H1 (cell line): Measurements from ENCODE around the gene NFIA.

Source experiments
- BACH1 ChIP-seq: IDR thresholded peaks from 2 replicates; pipeline ENCODE4 v1.6.1; 2012; ENCODE audit warnings: low read length, improper control_type of control experiment
- BRCA1 ChIP-seq: IDR thresholded peaks from 2 replicates; pipeline ENCODE4 v1.6.1; 2012; ENCODE audit warnings: low read depth, low read length, improper control_type of control experiment
- FOSL1 ChIP-seq: IDR thresholded peaks from 2 replicates; pipeline ENCODE4 v1.6.1; 2011; ENCODE audit warnings: mild to moderate bottlenecking, low read depth, low read length, moderate library complexity; ENCODE audit not compliant: insufficient read depth
- HDAC2 ChIP-seq, 2 experiments: fragments of 300-600 bp in 1 of 2; sonication (generic) in 1 of 2; IDR thresholded peaks; 2 replicates each; pipeline ENCODE4 v1.6.1; 2011 to 2012; ENCODE audit warnings: low read depth in 2 of 2, low read length in 2 of 2, mild to moderate bottlenecking in 2 of 2, moderate library complexity in 2 of 2, borderline replicate concordance in 1 of 2, inconsistent platforms in 1 of 2
- KDM1A ChIP-seq: fragments of 200-600, 300-600 bp; sonication (generic); IDR thresholded peaks from 2 replicates; pipeline ENCODE4 v1.7.1; 2016; ENCODE audit warnings: mild to moderate bottlenecking, low read length, borderline replicate concordance
- POLR2A ChIP-seq, 2 experiments: IDR thresholded peaks; 1 replicate in 1 of 2; 2 replicates in 1 of 2; pipeline ENCODE4 v1.6.1; 2011; ENCODE audit warnings: low read depth in 2 of 2, low read length in 2 of 2, mild to moderate bottlenecking in 2 of 2; ENCODE audit errors: control extremely low read depth in 1 of 2
- SIN3A ChIP-seq, 2 experiments: IDR thresholded peaks in 1 of 2; conservative IDR thresholded peaks in 1 of 2; 2 replicates each; pipeline ENCODE4 v1.6.1; 2011 to 2012; ENCODE audit warnings: low read length in 2 of 2, improper control_type of control experiment in 1 of 2, low read depth in 1 of 2, mild to moderate bottlenecking in 1 of 2
- SUZ12 ChIP-seq: fragments of 200-600 bp; sonication (generic); IDR thresholded peaks from 2 replicates; pipeline ENCODE4 v1.6.1; 2012; ENCODE audit warnings: mild to moderate bottlenecking, inconsistent platforms, low read length, moderate library complexity, mixed read lengths
- YY1 ChIP-seq: IDR thresholded peaks from 2 replicates; pipeline ENCODE4 v1.6.1; 2011; ENCODE audit warnings: low read depth, mild to moderate bottlenecking, low read length
- TF ChIP-seq, protein P1 (sequence below), 3 experiments: IDR thresholded peaks; 1 replicate in 2 of 3; 2 replicates in 1 of 3; pipeline versions ENCODE4 v1.5.1 to v1.6.1; 2011; ENCODE audit warnings: low read length in 3 of 3, mild to moderate bottlenecking in 3 of 3, inconsistent platforms in 2 of 3, low read depth in 1 of 3, moderate library complexity in 1 of 3; ENCODE audit not compliant: insufficient read depth in 1 of 3; ENCODE audit errors: control extremely low read depth in 1 of 3

GRCh38 chr1:61193808-61194207, 111.4 kb downstream of the NFIA start:
- TF ChIP-seq YY1 = no peak
- TF ChIP-seq, protein P1, sequence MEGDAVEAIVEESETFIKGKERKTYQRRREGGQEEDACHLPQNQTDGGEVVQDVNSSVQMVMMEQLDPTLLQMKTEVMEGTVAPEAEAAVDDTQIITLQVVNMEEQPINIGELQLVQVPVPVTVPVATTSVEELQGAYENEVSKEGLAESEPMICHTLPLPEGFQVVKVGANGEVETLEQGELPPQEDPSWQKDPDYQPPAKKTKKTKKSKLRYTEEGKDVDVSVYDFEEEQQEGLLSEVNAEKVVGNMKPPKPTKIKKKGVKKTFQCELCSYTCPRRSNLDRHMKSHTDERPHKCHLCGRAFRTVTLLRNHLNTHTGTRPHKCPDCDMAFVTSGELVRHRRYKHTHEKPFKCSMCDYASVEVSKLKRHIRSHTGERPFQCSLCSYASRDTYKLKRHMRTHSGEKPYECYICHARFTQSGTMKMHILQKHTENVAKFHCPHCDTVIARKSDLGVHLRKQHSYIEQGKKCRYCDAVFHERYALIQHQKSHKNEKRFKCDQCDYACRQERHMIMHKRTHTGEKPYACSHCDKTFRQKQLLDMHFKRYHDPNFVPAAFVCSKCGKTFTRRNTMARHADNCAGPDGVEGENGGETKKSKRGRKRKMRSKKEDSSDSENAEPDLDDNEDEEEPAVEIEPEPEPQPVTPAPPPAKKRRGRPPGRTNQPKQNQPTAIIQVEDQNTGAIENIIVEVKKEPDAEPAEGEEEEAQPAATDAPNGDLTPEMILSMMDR (IDR thresholded peaks at IDR 0.05; ENCODE audit: control extremely low read depth in 1 of 3, insufficient read depth in 1 of 3, low read depth in 1 of 3, low read length in 3 of 3) = no peak
- TF ChIP-seq SIN3A (conservative IDR thresholded peaks at IDR 0.05 in 1 of 2, IDR thresholded peaks at IDR 0.05 in 1 of 2; ENCODE audit: low read depth in 1 of 2, low read length in 2 of 2) = no peak
- TF ChIP-seq SUZ12 = no peak
- TF ChIP-seq FOSL1 = no peak
- no peak for TF ChIP-seq KDM1A
- no peak for TF ChIP-seq BACH1
- no peak for TF ChIP-seq BRCA1
- no peak for TF ChIP-seq POLR2A (IDR thresholded peaks at IDR 0.05; ENCODE audit: control extremely low read depth in 1 of 2, low read depth in 2 of 2, low read length in 2 of 2)
- no peak for TF ChIP-seq HDAC2 (IDR thresholded peaks at IDR 0.05; ENCODE audit: borderline replicate concordance in 1 of 2, low read depth in 2 of 2, low read length in 2 of 2)
